GM12873 (cell line): ENCODE results near the gene HSH2D.

Experiments
- CTCF ChIP-seq: IDR thresholded peaks from 2 replicates; pipeline ENCODE4 v1.5.1; 2012; ENCODE audit warnings: low read depth, mild to moderate bottlenecking, moderate library complexity, low read length, control low read depth; ENCODE audit not compliant: insufficient read depth; ENCODE audit errors: missing control alignments

The HSH2D gene

GRCh38 chr19:16190736-16191135 is 47.3 kb downstream of the HSH2D start:
- TF ChIP-seq CTCF = no peak

GRCh38 chr19:16191216-16191908 is 47.9 kb downstream of the HSH2D start:
- TF ChIP-seq CTCF = no peak

GRCh38 chr19:16193466-16193865 is 50.0 kb downstream of the HSH2D start:
- no peak for TF ChIP-seq CTCF

GRCh38 chr19:16197188-16197621 is 53.7 kb downstream of the HSH2D start:
- TF ChIP-seq CTCF = no peak

- no peak for TF ChIP-seq CTCF
These were observed 54.3 kb downstream of the HSH2D start, which contains the start of gene AP1M1 for GRCh38 chr19:16197622-16198369. AP1M1 (plus strand) TSS chr19:16197911; CDS start chr19:16198027, 116 bp downstream.

GRCh38 chr19:16198370-16198651 is 54.8 kb downstream of the HSH2D start:
- no peak for TF ChIP-seq CTCF

GRCh38 chr19:16199275-16199932 is 55.9 kb downstream of the HSH2D start:
- no peak for TF ChIP-seq CTCF
